HG03108 (cell line): ENCODE data around the gene KCNH8.

Source experiments
- ATAC-seq: cut with Tn5 transposase; IDR thresholded peaks from one replicate; pipeline ENCODE4 v1.9.1; 2021; ENCODE audit warnings: moderate library complexity; ENCODE audit not compliant: unreplicated experiment

Gene KCNH8

GRCh38 chr3:19348941-19349564 lies 200.7 kb downstream of the KCNH8 start:
- peak; percentile 61 for ATAC-seq

DNA sequence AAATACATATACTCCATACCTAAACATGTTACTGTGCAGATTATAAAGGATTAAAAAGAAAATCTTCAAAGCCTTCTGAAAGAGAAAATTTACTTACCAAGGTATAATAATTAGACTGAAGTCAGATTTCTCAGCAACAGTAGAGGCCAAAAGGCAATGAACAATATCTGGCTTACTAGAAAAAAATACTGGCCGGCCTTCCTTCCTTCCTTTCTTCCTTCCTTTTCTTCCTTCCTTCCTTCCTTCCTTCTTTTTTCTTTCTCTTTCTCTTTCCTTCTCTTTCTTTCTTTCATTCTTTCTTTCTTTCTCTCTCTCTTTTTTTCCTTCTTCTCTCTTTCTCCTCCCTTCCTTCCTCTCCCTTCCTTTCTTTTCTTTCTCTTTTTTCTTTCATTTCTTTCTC lies 209.6 kb downstream of the KCNH8 start:
- ATAC-seq, result no peak

- no peak for ATAC-seq
Measured at GRCh38 chr3:19363071-19363470, 214.8 kb downstream of the KCNH8 start.

GRCh38 chr3:19364148-19364547 lies 215.8 kb downstream of the KCNH8 start:
- no peak for ATAC-seq

GRCh38 chr3:19365471-19365870 lies 217.2 kb downstream of the KCNH8 start:
- no peak for ATAC-seq

GRCh38 chr3:19384868-19385267 lies 236.6 kb downstream of the KCNH8 start:
- no peak for ATAC-seq

GRCh38 chr3:19392150-19392549 lies 243.8 kb downstream of the KCNH8 start:
- no peak for ATAC-seq

DNA sequence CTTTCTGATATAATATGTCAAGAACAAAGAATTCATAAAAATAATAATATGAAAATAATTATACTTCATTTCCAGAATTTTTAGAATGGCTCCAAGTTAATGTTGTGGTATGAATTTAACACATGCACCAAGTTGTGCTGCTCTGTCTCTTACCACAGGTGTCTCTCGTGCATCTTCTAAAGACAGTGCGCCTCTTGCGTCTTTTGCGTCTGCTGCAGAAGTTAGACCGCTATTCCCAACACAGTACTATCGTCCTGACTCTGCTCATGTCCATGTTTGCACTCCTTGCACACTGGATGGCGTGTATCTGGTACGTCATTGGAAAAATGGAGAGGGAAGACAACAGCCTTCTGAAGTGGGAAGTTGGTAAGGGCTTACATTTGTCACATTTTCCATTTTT lies 246.6 kb downstream of the KCNH8 start:
- ATAC-seq, result no peak

DNA sequence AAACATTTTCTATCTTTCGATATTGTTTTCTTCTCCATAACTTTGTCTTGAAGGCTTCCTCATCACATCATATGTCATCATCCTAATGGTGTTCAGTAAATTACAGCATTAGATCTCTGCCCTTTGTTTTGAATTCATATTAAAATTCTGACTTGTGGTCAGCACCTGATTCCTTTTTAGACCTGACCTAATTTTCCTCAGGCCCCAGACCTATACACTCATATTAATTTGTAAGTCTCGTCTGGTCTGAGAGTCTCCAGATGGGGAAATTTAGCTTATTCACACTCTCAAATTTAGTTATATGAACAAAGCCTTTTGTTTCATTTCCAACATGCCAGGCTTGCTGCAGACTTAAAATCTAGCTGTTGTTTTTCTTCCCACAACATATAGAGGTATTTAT lies 248.4 kb downstream of the KCNH8 start:
- no peak for ATAC-seq

DNA sequence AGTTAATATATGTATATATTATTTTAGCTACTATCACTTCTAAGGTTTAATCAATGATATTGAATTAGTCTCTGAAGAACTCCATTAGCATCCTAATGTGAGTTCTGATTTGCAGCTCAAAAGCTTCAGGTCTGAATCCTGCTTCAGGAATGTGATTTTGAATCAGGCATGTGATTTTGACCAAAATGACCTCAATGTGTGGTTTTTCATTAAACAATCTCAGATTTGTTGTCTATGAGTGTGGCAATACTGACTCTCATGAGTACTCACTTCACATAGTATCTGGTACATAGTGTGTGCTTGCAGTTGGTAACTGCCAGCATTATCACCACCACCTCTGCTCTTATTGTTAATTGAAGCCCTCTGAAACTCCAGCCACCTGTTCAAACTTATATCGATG lies 251.0 kb downstream of the KCNH8 start:
- no peak for ATAC-seq

- ATAC-seq, result no peak
Measured at GRCh38 chr3:19399836-19400235, 251.5 kb downstream of the KCNH8 start.

DNA sequence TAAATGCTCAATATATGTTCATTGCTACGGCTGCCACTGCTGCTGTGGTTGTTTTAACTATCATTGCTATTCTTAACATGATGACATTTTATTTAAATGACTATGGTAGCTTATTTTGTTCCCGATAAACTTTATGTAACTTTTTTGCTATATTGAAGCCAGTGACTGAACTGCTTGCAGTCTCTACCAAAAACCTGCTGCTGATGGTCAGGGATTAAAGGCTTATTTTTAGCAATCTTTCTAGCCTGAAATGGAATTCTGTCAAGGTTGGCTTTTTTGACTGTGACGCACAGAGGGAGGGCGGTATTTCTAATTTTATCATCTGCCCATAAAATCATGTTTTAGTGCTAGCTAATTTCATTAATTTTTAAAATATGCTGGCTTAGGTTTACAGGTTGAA lies 271.8 kb downstream of the KCNH8 start:
- ATAC-seq, result no peak

GRCh38 chr3:19425825-19426224 lies 277.5 kb downstream of the KCNH8 start:
- ATAC-seq, result no peak

GRCh38 chr3:19427422-19428149 lies 279.3 kb downstream of the KCNH8 start:
- no peak for ATAC-seq

DNA sequence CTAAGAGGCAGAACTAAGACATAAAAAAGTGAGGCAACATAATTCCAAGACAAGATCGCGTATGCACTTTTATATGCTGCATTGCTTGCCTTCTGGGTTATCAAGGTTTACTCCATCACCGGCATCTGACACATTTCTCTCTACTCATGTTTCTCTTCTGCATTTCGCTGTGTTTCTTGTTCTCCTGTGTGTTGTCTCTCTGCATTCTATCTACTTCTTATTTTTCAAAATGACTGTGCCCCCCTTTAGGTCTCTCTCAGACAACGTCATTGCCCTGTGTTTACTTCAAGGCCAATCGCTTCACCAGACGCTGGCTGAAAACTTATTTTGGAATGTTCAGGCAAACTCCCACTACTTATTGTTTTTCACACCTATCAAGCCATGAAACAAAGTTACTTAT lies 280.4 kb downstream of the KCNH8 start:
- no peak for ATAC-seq

- ATAC-seq, result no peak
Measured at GRCh38 chr3:19432669-19433068, 284.4 kb downstream of the KCNH8 start.

GRCh38 chr3:19436746-19437145 lies 288.4 kb downstream of the KCNH8 start:
- no peak for ATAC-seq

GRCh38 chr3:19439944-19440343 lies 291.6 kb downstream of the KCNH8 start:
- no peak for ATAC-seq

- ATAC-seq, result no peak
Measured at GRCh38 chr3:19446138-19446537, 297.8 kb downstream of the KCNH8 start.

- ATAC-seq, result no peak
Measured at GRCh38 chr3:19446687-19447086, 298.4 kb downstream of the KCNH8 start.

GRCh38 chr3:19455546-19455945 lies 307.2 kb downstream of the KCNH8 start:
- no peak for ATAC-seq

- no peak for ATAC-seq
Measured at GRCh38 chr3:19456738-19457137, 308.4 kb downstream of the KCNH8 start.

DNA sequence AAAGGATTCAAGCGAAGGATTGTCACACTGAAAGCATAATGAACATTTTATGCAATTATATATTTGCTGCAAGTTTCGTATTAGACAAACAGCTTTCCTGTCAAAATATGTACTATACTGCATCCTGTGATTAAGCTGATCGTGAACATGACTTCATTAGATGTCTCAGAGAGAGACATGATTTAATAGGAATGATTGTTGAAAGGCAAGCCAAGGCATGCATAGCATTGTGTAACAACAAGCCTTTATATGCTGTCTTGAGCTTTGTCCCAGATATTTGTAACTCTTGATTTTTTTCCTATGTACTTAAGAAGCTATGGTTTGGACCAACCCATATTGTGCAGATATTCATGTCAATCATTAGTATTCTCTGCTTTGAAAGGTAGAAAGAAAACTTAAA lies 309.1 kb downstream of the KCNH8 start:
- ATAC-seq, result no peak
